Activated effector memory CD4-positive, alpha-beta T cell treated with Interleukin-2 at 50 U/mL for 16 hours (primary cell): Measurements from ENCODE around the gene TLK2.

Experiments
- DNase-seq: peaks from one replicate; pipeline ENCODE4 v3.0.0-alpha.2; 2020

TLK2 gene

DNA sequence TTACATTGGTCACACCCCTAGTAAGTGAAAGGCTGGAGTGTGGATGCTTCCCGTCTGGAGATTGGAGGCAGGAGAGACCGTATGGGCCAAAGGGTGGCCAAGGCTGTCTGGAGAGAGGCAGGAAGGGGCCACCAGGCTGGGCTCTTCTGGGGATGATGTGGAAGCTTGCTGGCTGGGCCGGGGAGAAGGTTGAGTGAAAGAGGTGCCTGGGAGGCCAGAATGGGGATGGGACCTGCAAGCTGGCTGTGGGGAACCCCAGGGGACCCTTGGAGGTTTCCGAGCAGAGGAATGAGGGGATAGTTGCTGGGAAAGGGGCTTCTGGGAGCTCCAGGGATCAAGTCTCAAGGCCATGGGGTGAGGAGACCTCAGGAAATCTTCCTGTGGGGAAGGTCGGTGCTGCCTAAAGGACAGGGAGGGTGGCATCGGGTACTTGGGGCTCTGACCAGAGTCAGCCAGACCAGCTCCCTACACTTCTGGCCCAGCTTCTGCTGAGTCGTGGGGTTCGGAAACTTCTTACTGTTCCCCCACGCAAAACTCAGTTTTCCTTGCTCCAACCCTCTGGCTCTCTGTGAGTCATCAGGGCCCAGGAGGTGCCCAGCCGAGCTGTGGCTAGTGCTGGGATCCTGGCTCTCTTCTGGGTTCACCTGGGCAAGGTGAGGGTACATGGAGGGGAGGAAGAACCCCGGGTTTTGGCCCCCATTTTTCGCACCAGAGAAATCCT lies 151.9 kb downstream of the TLK2 start:
- no peak for DNase-seq

DNA sequence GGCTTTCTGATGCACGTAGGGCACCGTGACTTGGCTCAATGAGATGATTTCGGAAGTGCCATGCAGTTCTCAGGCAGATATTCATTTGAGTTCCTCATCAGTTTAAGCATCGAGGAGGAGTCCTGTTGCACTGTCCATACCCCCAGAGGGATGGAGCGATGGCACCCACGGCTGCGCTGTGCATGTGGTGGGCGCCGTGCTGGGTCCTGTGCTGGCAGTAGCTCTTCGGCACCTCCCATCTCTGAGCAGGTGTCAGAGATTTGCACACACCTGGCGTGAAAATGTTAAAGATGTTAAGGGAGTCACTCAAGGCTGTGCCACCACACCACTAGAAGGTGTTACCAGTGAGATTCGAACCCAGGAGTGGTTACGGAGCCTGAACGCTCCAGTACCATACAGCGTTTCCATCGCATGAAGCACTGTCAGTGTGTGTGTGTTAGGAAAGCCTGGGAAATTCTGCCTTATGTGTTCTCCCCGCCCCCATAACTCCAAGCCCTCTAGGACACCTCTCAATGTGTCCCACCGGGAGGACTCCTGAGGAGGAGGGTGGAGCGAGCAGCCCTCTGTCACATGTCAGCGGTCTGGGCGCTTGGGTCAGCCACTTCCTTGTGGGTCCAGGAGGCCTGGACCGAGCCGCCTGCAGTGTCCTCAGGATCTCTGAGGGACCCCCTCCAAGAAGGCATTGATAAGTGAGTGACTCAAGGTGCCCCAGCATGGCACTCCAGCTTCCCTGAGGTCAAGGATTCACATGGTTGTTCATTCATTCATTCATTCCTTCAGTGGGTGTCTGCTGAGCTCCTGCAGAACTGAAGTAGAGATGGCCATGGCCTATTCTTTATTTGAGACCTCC lies 152.7 kb downstream of the TLK2 start:
- no peak for DNase-seq

DNA sequence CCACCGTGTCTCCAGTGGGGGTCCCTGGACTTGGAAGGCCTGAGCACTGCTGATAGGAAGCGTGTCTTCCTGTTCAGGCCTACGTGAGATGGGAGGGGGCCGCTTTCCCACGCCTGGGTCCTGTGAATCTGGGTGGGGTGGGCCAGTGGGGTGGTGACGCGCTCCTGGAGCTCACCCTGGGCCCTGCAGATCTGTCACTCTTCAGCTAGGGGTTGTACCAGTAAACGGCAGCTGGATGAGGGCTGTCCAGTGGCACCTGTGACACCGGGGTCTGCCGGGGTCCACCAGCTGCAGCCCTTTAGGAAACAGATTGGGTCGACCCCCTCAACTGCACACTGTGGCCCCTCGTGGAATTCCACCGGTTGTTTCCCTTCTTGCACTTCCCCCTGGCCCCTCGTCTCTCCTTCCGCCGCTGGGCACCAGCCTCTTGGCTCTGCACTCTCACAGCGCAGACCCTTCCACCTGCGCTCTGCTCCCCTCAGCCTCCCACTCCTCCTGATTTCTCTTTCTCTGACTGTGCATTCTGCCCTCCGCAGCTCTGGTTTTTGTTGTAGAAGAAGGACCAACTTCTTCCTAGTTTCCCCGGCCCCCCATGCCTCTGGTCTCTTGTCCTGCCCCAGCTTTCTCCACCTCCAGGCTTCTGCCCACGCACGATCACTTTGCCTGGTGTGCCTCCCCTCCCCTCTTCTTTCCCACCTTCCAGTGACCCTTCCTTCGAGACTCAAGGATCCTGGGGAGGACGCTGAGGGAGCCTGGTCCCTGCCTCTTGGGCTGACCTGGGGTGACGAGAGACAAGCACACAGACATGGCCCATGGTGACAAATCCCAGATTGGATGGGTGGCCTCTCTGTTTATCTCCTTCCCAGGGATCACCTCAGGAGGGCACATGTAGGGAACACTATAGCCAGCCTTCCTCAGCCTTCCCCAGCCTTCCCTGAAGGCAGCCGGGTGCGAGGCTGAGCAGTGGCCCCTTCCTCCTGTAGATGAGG lies 153.6 kb downstream of the TLK2 start:
- no peak for DNase-seq

DNA sequence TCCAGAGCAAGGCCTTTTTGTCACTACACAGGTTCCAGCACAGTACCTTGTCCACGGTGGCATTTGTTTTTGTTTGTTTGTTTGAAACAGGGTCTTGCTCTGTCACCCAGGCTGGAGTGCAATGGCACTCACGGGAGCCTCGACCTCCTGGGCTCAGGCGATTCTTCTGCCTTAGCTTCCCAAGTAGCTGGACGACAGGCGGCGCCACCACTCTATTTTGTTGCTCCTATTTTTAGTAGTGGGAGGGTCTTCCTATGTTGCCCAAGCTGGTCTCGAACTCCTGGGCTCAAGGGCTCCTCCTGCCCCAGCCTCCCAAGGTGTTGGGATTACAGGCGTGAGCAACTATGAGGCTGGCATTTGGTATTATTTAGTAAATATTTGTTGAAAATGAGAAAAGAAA lies 159.2 kb downstream of the TLK2 start:
- DNase-seq: no peak

DNA sequence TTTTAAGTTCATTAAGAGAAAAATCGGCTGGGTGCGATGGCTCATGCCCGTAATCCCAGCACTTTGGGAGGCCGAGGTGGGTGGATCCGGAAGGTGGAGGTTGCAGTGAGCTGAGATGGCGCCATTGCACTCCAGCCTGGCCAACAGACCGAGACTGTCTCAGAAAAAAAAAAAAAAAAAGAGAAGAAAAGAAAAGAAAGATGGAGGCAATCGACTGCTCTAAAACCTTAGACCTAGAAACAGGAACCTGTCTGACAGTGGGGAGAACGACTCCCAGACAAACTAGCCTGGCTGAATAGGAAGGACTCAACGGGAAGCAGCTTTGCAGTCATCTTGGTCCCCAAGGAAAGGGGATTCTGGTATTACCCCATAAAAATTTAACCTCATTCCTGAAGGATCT lies 162.5 kb downstream of the TLK2 start:
- DNase-seq: no peak

DNA sequence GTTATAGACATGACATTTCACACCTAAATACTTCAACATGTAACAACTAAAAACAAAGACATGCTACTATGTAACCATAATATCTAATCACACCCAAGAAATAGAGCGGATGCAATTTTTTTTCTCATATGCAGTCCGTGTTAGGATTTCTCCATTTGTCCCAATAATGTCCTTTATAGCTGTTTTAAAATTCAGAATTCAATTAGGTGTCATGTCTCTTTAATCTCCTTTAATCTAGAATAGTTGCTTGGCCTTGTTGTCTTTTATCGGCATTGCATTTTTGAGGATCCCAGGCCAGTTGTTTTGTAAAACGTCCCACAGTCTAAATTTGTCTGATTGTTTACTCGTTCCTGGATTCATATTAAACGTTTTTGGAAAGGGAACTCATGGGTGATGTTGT lies 163.3 kb downstream of the TLK2 start:
- DNase-seq: no peak

DNA sequence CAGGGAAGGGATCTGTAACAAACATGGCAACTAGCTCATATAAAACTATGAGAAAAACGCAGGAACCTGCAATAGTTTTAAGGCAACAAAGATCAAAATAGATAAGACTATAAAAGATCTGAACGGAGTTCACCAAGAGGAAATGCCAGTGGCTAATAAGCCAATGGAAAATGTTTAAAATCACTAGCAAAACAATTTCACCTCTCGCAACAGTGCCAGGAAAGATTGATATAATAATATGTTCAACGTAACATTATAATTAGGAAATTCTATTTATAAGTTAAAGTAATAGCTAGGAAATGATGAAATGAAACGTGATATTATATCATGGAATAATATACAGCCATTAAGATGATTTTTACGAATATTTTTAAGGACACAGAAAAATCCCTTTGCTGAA lies 164.9 kb downstream of the TLK2 start:
- DNase-seq: no peak

DNA sequence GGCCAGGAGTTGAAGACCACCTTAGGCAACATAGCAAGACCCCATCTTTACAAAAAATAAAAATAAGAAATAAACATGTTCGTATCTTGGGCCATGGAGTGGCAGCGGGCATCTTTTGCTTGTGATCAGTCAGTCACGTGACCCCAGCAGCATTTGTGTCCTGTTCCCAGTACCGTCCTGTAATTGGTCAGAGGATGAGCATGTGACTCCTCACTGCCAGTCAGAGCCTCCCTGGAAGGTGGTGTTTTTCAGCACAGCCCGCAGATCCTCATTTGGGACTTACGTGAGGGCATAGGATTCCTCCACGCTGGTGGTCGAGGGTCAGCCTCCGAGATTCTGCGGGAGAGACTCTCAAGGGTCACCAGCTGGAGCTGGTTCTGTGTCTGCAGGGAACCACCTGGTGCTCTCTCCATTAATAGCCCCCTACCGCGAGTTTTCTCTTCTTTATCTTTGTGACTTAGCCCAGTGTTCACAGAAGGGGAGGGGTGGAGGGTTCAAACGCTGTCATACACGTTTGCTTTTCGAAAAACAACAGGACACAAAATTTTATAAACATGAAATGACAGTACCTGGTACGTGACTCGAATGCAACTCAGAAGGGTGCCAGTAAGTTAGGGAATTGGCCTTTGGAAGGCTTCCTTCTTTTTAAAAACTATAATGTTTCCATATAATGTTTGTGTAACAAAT lies 166.0 kb downstream of the TLK2 start:
- DNase-seq: no peak

DNA sequence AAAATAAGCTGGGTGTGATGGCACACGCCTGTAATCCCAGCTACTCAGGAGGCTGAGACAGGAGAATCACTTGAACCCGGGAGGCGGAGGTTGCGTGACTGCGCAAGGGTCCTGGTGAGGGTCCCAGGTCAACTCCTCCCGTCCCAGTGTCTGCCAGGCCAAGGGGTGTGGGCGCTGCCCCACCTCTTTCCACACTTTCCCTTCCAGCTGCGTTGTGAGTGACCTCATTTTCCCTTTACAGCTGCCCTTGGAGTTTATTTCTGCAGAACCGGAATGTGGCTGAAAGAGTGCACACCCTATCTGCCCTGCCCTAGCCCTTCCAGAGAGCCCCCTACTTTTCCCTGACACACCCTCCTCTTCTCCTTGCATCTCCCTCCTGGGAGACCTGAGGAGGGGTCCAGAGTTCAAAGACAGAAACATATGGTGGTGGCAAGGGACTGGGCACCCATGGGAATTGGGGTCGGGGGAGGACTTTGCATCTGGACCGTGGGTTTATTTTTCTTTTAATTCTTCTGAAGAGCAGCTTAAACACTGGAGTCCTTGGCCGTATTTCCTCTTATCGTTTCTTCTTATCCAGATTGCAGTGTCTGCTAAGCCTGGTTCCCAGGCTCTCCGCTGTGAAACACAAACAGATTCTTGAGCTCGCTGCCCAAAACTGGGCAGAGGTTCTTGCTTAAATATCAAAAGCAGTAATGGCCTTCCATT lies 169.8 kb downstream of the TLK2 start:
- no peak for DNase-seq

DNA sequence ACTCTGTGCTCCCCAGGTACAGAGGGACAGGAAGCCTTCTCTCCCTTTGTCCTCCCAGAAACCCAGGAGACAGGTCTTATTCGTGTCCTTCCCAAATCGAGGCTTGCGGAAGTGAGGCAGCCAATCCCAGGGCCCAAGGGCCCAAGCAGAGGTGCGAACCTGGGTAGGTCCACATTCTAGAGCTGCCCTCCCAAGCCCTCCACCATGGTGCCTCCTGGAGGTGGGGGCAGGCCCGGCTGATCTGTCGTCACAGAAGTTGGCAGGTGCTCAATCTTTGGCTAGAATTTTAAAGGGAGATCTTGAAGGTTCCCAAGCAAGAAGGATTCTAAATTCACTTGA lies 170.3 kb downstream of the TLK2 start:
- DNase-seq: no peak

DNA sequence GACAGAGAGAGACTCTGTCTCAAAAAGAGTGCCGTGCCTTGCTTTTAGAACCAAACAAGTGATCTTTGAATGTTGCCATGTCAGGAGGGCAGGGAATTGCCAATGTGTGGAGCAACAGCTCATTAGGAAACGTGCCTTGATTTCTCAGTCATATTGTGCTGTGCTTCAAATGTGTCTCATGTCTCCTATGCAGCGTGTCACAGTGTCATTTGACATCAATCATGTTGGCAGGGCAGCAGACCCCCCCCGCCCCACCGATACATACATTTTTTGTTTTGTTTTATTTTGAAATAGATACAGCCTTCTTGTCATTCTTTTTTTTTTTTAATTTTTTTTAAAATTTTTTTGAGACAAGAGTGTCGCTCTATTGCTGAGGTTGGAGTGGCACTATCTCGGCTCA lies 170.9 kb downstream of the TLK2 start:
- DNase-seq: no peak

DNA sequence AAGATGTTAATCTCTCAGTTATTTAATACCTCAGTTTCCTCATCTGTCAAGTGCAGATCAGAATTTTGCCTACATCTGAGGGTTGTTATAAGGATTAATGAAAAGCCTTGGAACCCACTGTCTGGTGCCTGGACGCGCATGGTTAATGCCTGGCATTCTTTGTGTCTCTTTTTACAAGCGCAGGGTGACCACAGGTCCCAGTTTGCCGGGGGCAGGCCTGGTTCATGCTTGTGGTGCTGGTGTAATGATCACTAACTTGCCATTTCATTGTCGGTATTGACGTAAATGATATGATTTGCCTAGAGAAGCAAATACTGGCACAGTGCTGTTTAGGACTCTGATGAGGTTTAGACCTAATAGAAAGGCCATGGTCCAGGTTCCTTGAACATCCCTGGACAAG lies 172.0 kb downstream of the TLK2 start:
- no peak for DNase-seq

DNA sequence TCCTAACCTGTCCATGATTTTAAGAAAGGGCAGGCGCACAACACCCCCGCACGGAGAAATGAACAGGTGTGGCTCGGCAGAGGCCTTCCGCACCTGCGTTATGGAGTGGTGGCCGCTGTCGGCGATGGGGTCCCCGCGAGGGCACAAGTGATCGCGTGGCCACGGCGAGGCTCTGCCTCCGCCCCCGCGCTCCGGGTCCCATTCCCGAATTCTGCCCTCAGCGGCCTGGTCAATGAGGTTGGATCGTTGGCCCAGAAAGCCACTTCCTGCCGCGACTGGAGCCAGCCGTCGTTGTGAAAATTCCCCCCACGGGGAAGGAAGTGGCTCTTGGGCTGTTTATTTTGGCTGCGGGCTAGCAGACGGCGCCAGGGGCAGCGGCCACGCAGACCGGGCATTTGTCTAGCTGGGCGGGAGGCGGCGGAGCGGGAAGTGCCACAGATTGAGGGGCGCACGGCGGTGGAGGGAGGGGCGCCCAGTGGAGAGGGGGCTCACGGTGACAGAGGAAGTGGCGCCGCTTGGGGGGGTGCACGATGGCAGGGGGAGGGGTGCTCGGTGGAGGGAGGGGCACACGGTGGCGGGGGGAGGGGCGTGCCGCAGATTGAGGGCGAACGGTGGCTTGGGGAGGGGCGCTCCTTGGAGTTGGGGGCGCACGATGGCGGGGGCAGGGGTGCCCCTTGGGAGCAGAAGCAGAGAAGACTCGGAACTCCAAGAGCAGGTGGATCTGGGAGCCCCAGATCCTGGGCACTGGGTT lies 173.8 kb downstream of the TLK2 start:
- DNase-seq: peak; percentile 8

DNA sequence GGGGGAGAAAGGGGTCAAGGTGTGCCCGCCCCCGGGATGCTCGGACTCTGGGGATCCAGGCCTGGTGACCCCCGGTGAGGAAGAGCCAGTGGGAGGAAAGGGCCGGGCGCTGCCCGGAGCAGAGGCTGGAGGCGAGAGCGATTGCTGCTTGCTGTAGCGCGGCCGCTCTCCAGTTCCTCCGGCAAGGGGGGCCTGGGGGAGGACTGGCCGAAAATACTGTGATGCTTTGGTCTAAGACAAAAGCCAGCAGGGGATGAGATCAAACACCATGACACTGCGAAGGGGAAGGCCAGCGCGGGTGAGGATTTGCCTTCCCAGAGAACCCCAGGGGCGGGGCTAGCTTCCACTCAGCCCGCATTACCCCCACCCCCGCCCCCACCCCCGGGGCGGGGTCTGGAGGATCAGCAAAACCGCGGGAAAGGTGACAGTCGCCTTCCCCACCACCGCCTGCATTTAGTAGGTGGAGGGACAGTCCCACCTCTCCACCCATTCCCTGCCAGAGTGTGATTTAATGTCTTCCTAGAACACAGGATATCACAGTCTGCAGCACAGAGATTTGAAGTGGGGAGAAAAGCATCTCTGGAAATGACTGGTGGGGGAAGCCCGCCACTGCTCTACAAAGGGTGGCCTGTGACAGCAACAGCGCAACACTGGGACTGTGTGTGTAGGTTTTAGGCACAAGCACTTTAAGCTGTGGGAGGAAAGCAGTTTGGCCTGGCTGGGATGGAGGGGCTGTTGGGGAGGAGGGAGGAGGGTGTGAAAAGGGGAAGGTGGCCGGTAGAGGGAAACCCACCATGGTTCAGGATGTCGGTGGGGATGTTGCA lies 174.6 kb downstream of the TLK2 start:
- peak; percentile 34 for DNase-seq

DNA sequence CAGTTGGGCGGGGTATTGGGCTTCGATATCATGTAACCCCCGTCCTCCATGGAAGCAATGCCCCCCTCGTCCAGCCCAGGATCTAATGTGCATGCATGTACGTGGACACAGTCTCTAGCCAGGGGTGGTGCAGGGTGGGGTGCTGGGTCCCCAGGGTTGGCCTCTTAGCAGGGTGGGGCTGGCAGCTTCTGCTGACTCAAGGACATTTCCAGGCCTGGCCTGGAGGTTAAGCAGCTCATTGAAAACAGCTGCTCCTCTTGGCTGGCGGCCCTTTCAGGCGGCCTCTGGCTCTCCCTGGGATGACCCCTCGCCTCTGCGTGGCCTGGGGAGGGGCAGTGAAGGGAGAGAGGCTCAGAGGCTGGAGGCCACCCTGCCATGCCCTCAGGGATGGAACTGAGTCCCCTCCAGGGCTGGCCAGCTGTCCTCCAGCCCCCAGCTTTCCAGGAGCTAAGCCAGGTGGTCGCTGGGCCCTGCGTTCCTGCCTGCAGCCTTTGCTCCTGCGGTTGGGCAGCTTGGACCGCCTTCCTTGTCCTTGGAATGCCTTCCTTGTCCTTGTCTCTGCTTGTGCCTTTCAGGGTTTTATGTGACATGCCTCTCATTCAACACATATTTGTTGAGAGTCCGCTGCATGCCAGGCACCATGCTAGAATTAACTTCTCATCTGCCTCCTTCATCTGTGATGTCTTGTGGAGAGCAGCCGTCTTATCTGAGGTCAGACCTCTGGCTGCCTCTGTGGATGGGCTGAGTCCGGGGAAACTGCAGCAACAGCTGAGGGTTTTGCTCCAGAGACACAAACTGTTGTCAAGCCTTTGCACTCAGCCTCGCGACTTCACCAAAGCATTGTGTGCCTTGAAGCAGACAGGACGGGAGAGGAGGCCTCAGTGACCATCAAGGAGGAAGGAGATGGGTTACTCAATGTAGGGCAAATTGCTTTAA lies 175.5 kb downstream of the TLK2 start:
- no peak for DNase-seq

DNA sequence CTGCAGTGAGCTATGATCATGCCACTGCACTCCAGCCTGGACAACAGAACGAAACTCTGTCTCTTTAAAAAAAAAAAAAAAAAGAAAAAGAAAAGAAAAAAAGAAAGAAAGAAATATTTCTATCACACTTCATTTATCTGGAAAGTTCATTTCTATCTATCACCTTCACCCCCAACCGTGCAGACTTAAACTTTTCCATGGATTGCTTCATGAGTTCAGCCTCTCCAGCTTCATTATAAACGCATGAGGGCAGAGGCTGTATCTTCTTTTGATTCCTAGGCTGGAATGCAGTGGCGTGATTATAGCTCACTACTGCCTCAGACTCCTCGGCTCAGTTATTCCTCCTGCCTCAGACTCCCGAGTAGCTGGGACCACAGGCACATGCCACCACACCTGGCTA lies 177.0 kb downstream of the TLK2 start:
- no peak for DNase-seq

DNA sequence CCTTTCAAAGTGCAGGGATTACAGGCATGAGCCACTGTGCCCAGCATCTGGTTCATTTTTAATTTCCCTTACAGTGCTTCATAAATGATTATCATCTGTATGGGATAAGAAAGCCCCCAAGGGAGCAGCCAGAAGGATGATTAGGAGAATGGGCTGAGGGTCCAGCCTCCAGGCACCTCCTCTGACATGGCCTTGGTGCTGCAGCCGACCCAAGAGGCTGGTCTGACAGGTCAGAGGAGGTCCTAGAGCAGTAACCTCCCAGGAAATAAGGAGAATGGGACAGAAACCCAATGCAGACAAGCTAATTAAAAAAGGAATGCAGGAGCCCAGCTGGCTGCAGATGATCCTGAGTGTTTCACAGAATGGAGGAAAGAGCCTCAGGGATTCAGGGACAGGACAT lies 177.8 kb downstream of the TLK2 start:
- no peak for DNase-seq

DNA sequence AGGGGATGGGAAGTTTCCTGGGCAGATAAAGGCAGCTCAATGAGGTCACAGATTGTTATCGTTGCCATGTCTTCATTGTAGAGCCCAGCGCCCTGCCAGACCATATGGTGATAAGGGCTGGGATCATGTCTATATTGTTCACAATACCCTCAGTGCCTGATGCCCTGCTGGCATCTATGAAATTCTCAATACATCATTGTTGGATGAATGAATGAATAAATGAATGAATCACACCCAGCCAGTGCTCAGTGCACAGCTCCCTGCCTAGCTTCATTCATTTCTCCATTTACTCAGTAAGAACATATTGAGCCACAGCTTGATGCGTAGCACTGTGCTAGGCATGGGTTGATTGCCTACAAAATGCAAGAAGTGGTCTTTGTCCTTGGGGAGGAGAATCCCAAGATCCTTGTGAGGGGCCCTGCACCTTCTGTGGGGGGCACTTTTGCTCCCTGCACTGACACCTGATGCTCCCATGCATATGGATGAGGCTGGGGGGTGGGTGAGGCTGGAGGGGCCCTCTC lies 178.6 kb downstream of the TLK2 start:
- DNase-seq: no peak

DNA sequence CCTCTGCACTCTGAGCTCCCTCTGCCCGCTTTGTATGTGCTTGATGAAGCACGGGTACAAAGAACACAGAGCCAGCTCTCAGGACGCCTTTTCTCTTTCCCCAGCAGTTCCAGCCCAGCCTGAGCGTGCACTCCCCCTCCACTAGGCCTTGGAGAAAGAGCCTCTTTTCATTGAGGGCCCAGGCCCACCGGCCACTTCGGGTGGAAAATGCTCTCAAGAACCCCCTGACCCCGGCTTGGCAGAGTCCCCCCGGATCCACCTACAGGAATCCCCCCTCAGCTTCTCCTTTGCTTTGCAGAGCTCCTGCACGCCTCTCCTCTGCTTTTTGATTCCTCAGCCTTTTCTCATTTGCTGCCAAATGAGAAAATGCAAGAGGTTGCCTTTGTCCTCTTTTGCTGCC lies 179.1 kb downstream of the TLK2 start:
- DNase-seq: no peak
